Smooth muscle cell (in vitro differentiated cells): Measurements from ENCODE around the gene TRMT61A. TPM values are rescaled to one million over a fixed set of nuclear protein-coding genes. Genes with fewer than 3 reads are reported as not detected.
A peak's percentile ranks its signal among the peaks of the same experiment; 100 is the strongest.

Source experiments
- DNase-seq: peaks from one replicate; lab custom pipeline; 2025; ENCODE audit not compliant: unreplicated experiment; lab: John Stamatoyannopoulos, UW
- H2AFZ ChIP-seq: fragments of 200-600 bp; sonication (generic); 2 replicates; pipeline ENCODE4 v1.6.0; 2016; ENCODE audit warnings: antibody characterized with exemption, low read depth, mild to moderate bottlenecking
- H3F3A ChIP-seq: fragments of 200-600 bp; sonication (generic); 2 replicates; pipeline ENCODE4 v1.6.0; 2017; ENCODE audit warnings: antibody characterized with exemption, low read depth
- H3K27ac ChIP-seq: fragments of 200-600 bp; sonication (generic); 2 replicates; pipeline ENCODE4 v1.5.1; 2016; ENCODE audit warnings: low read depth, mild to moderate bottlenecking
- H3K27me3 ChIP-seq: fragments of 200-600 bp; sonication (generic); 2 replicates; pipeline ENCODE4 v1.6.1; 2016; ENCODE audit warnings: low read depth, mild to moderate bottlenecking
- H3K36me3 ChIP-seq: fragments of 200-600 bp; sonication (generic); 2 replicates; pipeline ENCODE4 v1.5.1; 2016; ENCODE audit warnings: low read depth
- H3K4me1 ChIP-seq: fragments of 200-600 bp; sonication (generic); 2 replicates; pipeline ENCODE4 v1.5.1; 2016; ENCODE audit warnings: low read depth
- H3K4me2 ChIP-seq: fragments of 200-600 bp; sonication (generic); 2 replicates; pipeline ENCODE4 v1.6.0; 2016; ENCODE audit warnings: mild to moderate bottlenecking
- H3K4me3 ChIP-seq: fragments of 200-600 bp; sonication (generic); 2 replicates; pipeline ENCODE4 v1.5.1; 2016; ENCODE audit warnings: mild to moderate bottlenecking
- H3K79me2 ChIP-seq: fragments of 200-600 bp; sonication (generic); 2 replicates; pipeline ENCODE4 v1.6.0; 2016; ENCODE audit warnings: low read depth, mild to moderate bottlenecking
- H3K9ac ChIP-seq: fragments of 200-600 bp; sonication (generic); 2 replicates; pipeline ENCODE4 v1.6.0; 2016; ENCODE audit warnings: low read depth
- H3K9me3 ChIP-seq: fragments of 200-600 bp; sonication (generic); replicated peaks from 2 replicates; pipeline ENCODE4 v1.5.1; 2016; ENCODE audit warnings: low read depth
- H4K20me1 ChIP-seq: fragments of 200-600 bp; sonication (generic); 2 replicates; pipeline ENCODE4 v1.6.0; 2016; ENCODE audit warnings: low read depth
- CTCF ChIP-seq: fragments of 200-600 bp; sonication (generic); IDR thresholded peaks from 2 replicates; pipeline ENCODE4 v1.5.1; 2017; ENCODE audit warnings: borderline replicate concordance, mild to moderate bottlenecking, antibody characterized with exemption; ENCODE audit not compliant: insufficient read depth, poor library complexity, severe bottlenecking
- WGBS: methylation state at CpG from one replicate; pipeline ENCODE4 v1.1.7; 2016; ENCODE audit warnings: low lambda C conversion rate; 5-methylcytosine and 5-hydroxymethylcytosine counted together
- polyA plus RNA-seq: library from polyadenylated mRNA; unstranded; fragments of >200 nt; fragmentation: Nextera tagmentation; extraction: Ambion mirVana; gene quantifications from 2 replicates; pipeline ENCODE4 v1.2.1, GENCODE V29; 2016
- total RNA-seq: library from RNA; depleted of rRNA; stranded (reverse); fragments of >200 nt; gene quantifications from 2 replicates; pipeline ENCODE4 v1.2.3, GENCODE V29; 2014

Gene TRMT61A
- total and polyA plus RNA-seq, 2 experiments from 2014 or later, result 3.7 to 6.7 TPM

GRCh38 chr14:103528146-103528586 is 830 bp upstream of the TRMT61A start:
- peaks cover 7% of the 10 kb centered on the region for H3K27me3 ChIP-seq
- H3K27ac ChIP-seq, result peak overlapping the region; percentile 64
- H3K9me3 ChIP-seq, result no peaks in the 10 kb centered on the region
- no peak for TF ChIP-seq CTCF
- no peak for DNase-seq
- peak overlapping the region; percentile 85 for H3K4me3 ChIP-seq
- peaks cover 15% of the 10 kb centered on the region for H3K4me1 ChIP-seq
- peak overlapping the region; percentile 84 for H3K9ac ChIP-seq
- H3F3A ChIP-seq, result no peaks in the 10 kb centered on the region
- peak overlapping the region; percentile 99 for H3K4me2 ChIP-seq
- no peaks in the 10 kb centered on the region for H3K36me3 ChIP-seq
- H4K20me1 ChIP-seq, result peaks cover 26% of the 10 kb centered on the region
- 68% methylated on average over 10 of the region's 10 CpGs for WGBS
- no peak overlapping the region for H2AFZ ChIP-seq
- peaks cover 13% of the 10 kb centered on the region for H3K79me2 ChIP-seq

GRCh38 chr14:103529383-103530365 is 678 bp downstream of the TRMT61A start:
- no peaks in the 10 kb centered on the region for H3K27me3 ChIP-seq
- H4K20me1 ChIP-seq, result peaks cover 26% of the 10 kb centered on the region
- no peaks in the 10 kb centered on the region for H3F3A ChIP-seq
- H3K4me1 ChIP-seq, result peaks cover 13% of the 10 kb centered on the region
- DNase-seq, result no peak
- no peaks in the 10 kb centered on the region for H3K9me3 ChIP-seq
- H2AFZ ChIP-seq, result no peak overlapping the region
- no peak for TF ChIP-seq CTCF
- peaks cover 13% of the 10 kb centered on the region for H3K79me2 ChIP-seq
- H3K4me2 ChIP-seq, result peak overlapping the region; percentile 99
- no peak overlapping the region for H3K27ac ChIP-seq
- WGBS, result 57% methylated on average over 42 of the region's 42 CpGs
- no peaks in the 10 kb centered on the region for H3K36me3 ChIP-seq
- peak overlapping the region; percentile 85 for H3K4me3 ChIP-seq
- H3K9ac ChIP-seq, result peak overlapping the region; percentile 81

- Histone ChIP-seq H3K27me3 (no peaks in the 10 kb centered on the region), H2AFZ (no peak overlapping the region), H4K20me1 (peaks cover 26% of the 10 kb centered on the region), H3K36me3 (no peaks in the 10 kb centered on the region), H3F3A (no peaks in the 10 kb centered on the region), H3K9me3 (no peaks in the 10 kb centered on the region), H3K4me2 (peak overlapping the region; percentile 99), H3K4me1 (peaks cover 13% of the 10 kb centered on the region), H3K79me2 (peaks cover 13% of the 10 kb centered on the region), H3K4me3 (no peak overlapping the region), H3K9ac (no peak overlapping the region), H3K27ac (no peak overlapping the region)
- TF ChIP-seq CTCF, result no peak
- no peak for DNase-seq
- WGBS, result 76% methylated on average over 7 of the region's 7 CpGs
Measured at GRCh38 chr14:103530390-103530789, 1.4 kb downstream of the TRMT61A start.
